Stimulated activated naive CD8-positive, alpha-beta T cell treated with anti-CD3 and anti-CD28 coated beads, Interleukin-15, Interleukin-2, amounts not matched to agents 100 ng/mL and 50 ng/mL, for 24 hours (primary cell): ENCODE data around the gene RNF213.

Experiments used
- H3K27ac Mint-ChIP-seq: one replicate; pipeline ENCODE4 v1.8.0; 2021; ENCODE audit warnings: mild to moderate bottlenecking, mixed read lengths
- H3K27me3 Mint-ChIP-seq: one replicate; pipeline ENCODE4 v1.8.0; 2021; ENCODE audit warnings: mixed read lengths
- H3K36me3 Mint-ChIP-seq: one replicate; pipeline ENCODE4 v1.8.0; 2021; ENCODE audit warnings: low read depth, mixed read lengths
- H3K4me1 Mint-ChIP-seq: one replicate; pipeline ENCODE4 v1.8.0; 2021; ENCODE audit warnings: low read depth, mixed read lengths
- H3K4me3 Mint-ChIP-seq: one replicate; pipeline ENCODE4 v1.8.0; 2021; ENCODE audit warnings: mild to moderate bottlenecking, mixed read lengths
- H3K9me3 Mint-ChIP-seq: one replicate; pipeline ENCODE4 v1.8.0; 2021; ENCODE audit warnings: mixed read lengths

The RNF213 gene

GRCh38 chr17:80339118-80339517 lies 78.5 kb downstream of the RNF213 start:
- peaks cover 61% of the 10 kb centered on the region for H3K36me3 Mint-ChIP-seq
- H3K9me3 Mint-ChIP-seq: no peaks in the 10 kb centered on the region
- no peak overlapping the region for H3K27ac Mint-ChIP-seq
- no peak overlapping the region for H3K4me3 Mint-ChIP-seq
- H3K27me3 Mint-ChIP-seq: no peaks in the 10 kb centered on the region
- no peaks in the 10 kb centered on the region for H3K4me1 Mint-ChIP-seq

GRCh38 chr17:80339731-80340456 lies 79.2 kb downstream of the RNF213 start:
- Mint-ChIP-seq H3K27ac (no peak overlapping the region), H3K4me1 (no peaks in the 10 kb centered on the region), H3K9me3 (no peaks in the 10 kb centered on the region), H3K27me3 (no peaks in the 10 kb centered on the region), H3K36me3 (peaks cover 65% of the 10 kb centered on the region), H3K4me3 (no peak overlapping the region)

- Mint-ChIP-seq H3K27ac (no peak overlapping the region), H3K9me3 (no peaks in the 10 kb centered on the region), H3K36me3 (peaks cover 83% of the 10 kb centered on the region), H3K4me1 (peaks cover 14% of the 10 kb centered on the region), H3K27me3 (no peaks in the 10 kb centered on the region), H3K4me3 (no peak overlapping the region)
Measured at GRCh38 chr17:80345321-80345720, 84.7 kb downstream of the RNF213 start.

- Mint-ChIP-seq H3K4me1 (peaks cover 14% of the 10 kb centered on the region), H3K36me3 (peaks cover 89% of the 10 kb centered on the region), H3K27ac (no peak overlapping the region), H3K27me3 (no peaks in the 10 kb centered on the region), H3K4me3 (no peak overlapping the region), H3K9me3 (no peaks in the 10 kb centered on the region)
Measured at GRCh38 chr17:80345841-80346497, 85.3 kb downstream of the RNF213 start.

GRCh38 chr17:80346498-80347275 lies 86.0 kb downstream of the RNF213 start:
- Mint-ChIP-seq H3K9me3 (no peaks in the 10 kb centered on the region), H3K27ac (no peak overlapping the region)

GRCh38 chr17:80347536-80347935 lies 86.9 kb downstream of the RNF213 start:
- H3K27me3 Mint-ChIP-seq: no peaks in the 10 kb centered on the region
- peaks cover 14% of the 10 kb centered on the region for H3K4me1 Mint-ChIP-seq
- H3K36me3 Mint-ChIP-seq: peaks cover 91% of the 10 kb centered on the region
- H3K27ac Mint-ChIP-seq: no peak overlapping the region
- no peak overlapping the region for H3K4me3 Mint-ChIP-seq
- no peaks in the 10 kb centered on the region for H3K9me3 Mint-ChIP-seq

More at GRCh38 chr17:80346498-80347275, 86.0 kb downstream of the RNF213 start:
- Mint-ChIP-seq H3K4me1 (peaks cover 14% of the 10 kb centered on the region), H3K4me3 (no peak overlapping the region), H3K27me3 (no peaks in the 10 kb centered on the region), H3K36me3 (peaks cover 88% of the 10 kb centered on the region)

GRCh38 chr17:80347948-80348351 lies 87.3 kb downstream of the RNF213 start:
- H3K36me3 Mint-ChIP-seq: peaks cover 93% of the 10 kb centered on the region
- H3K4me1 Mint-ChIP-seq: peaks cover 14% of the 10 kb centered on the region
- no peak overlapping the region for H3K27ac Mint-ChIP-seq
- no peaks in the 10 kb centered on the region for H3K27me3 Mint-ChIP-seq
- no peak overlapping the region for H3K4me3 Mint-ChIP-seq
- H3K9me3 Mint-ChIP-seq: no peaks in the 10 kb centered on the region

- H3K9me3 Mint-ChIP-seq: no peaks in the 10 kb centered on the region
- no peak overlapping the region for H3K4me3 Mint-ChIP-seq
- H3K27me3 Mint-ChIP-seq: no peaks in the 10 kb centered on the region
- H3K36me3 Mint-ChIP-seq: peaks cover 91% of the 10 kb centered on the region
- peak overlapping the region; percentile 77 for H3K27ac Mint-ChIP-seq
- peaks cover 14% of the 10 kb centered on the region for H3K4me1 Mint-ChIP-seq
Measured at GRCh38 chr17:80348551-80349150, 88.0 kb downstream of the RNF213 start.

GRCh38 chr17:80349151-80349651 lies 88.5 kb downstream of the RNF213 start:
- no peak overlapping the region for H3K4me3 Mint-ChIP-seq
- peak overlapping the region; percentile 40 for H3K27ac Mint-ChIP-seq
- no peaks in the 10 kb centered on the region for H3K27me3 Mint-ChIP-seq
- H3K9me3 Mint-ChIP-seq: no peaks in the 10 kb centered on the region
- H3K4me1 Mint-ChIP-seq: peaks cover 14% of the 10 kb centered on the region
- peaks cover 86% of the 10 kb centered on the region for H3K36me3 Mint-ChIP-seq

- no peak overlapping the region for H3K4me3 Mint-ChIP-seq
- peak overlapping the region; percentile 40 for H3K27ac Mint-ChIP-seq
Measured at GRCh38 chr17:80349751-80350150, 89.1 kb downstream of the RNF213 start.

GRCh38 chr17:80352216-80352895 lies 91.7 kb downstream of the RNF213 start:
- Mint-ChIP-seq H3K27me3 (no peaks in the 10 kb centered on the region), H3K9me3 (no peaks in the 10 kb centered on the region), H3K36me3 (peaks cover 80% of the 10 kb centered on the region), H3K27ac (no peak overlapping the region), H3K4me1 (peaks cover 14% of the 10 kb centered on the region), H3K4me3 (no peak overlapping the region)

More at GRCh38 chr17:80349751-80350150, 89.1 kb downstream of the RNF213 start:
- no peaks in the 10 kb centered on the region for H3K27me3 Mint-ChIP-seq
- H3K9me3 Mint-ChIP-seq: no peaks in the 10 kb centered on the region
- peaks cover 14% of the 10 kb centered on the region for H3K4me1 Mint-ChIP-seq
- H3K36me3 Mint-ChIP-seq: peaks cover 86% of the 10 kb centered on the region

- Mint-ChIP-seq H3K4me1 (peaks cover 14% of the 10 kb centered on the region), H3K27ac (no peak overlapping the region), H3K9me3 (no peaks in the 10 kb centered on the region), H3K36me3 (peaks cover 77% of the 10 kb centered on the region), H3K27me3 (no peaks in the 10 kb centered on the region), H3K4me3 (no peak overlapping the region)
Measured at GRCh38 chr17:80352991-80353665, 92.5 kb downstream of the RNF213 start.

- peaks cover 76% of the 10 kb centered on the region for H3K36me3 Mint-ChIP-seq
- H3K4me1 Mint-ChIP-seq: peaks cover 7% of the 10 kb centered on the region
- H3K4me3 Mint-ChIP-seq: no peak overlapping the region
- H3K9me3 Mint-ChIP-seq: no peaks in the 10 kb centered on the region
- no peaks in the 10 kb centered on the region for H3K27me3 Mint-ChIP-seq
- H3K27ac Mint-ChIP-seq: no peak overlapping the region
Measured at GRCh38 chr17:80353718-80354275, 93.1 kb downstream of the RNF213 start.
